Pons (tissue), 1 donor: ENCODE data around the gene NCLN.
"Not testable (repeated sequence)": the region's sequence is repeated elsewhere in the genome, so short reads cannot be mapped to it uniquely, and the experiment has no call there.

Experiments
- DNase-seq: peaks from one replicate; pipeline ENCODE4 v3.0.0-alpha.2; 2016; ENCODE audit warnings: low spot score

NCLN gene

DNA sequence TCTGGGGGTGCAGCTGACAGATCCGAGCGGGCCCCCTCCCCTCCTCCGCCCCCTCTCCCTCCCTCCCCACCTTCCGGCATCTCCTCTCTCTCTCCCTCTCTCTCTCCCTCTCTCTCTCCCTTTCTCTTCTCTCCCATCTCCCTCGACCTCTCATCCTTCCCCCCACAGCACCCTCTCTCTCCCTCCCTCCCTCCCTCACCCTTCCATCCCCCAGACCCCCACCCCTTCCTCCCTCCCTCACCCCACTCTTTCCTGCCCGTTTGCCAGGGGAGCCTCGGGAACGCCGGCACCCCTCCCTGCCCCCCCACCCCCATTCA is 39.4 kb downstream of the NCLN start:
- no peak for DNase-seq

- DNase-seq = no peak
These were observed 40.0 kb downstream of the NCLN start for GRCh38 chr19:3225677-3226093.

DNA sequence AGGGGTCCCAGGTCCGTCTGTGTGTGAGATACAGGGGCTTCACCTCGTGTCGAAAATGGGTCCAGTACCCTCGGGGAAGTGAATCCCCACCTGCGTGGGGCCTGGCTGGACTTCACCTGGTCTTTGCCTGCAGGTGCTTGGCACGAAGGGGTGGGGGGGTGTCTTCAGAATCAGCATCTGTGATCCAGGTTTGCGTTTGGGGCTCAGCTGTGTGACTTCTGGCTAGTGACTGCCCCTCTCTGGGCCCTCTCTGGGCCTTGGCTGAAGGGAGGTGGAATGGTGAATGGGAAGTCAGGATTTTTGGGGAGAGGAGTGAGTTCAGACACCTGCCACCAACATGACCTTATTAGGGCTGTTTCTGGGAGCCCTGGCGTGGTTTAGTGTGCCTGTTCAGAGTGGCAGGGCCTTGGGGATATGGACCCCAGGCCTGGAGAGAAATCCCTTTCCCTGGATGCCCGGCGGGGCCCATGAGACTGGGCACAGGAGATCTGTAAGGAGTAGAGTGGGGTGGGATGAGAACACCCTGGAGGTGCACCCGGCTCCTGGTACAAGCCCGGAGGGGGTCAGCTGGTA is 41.4 kb downstream of the NCLN start:
- no peak for DNase-seq

DNA sequence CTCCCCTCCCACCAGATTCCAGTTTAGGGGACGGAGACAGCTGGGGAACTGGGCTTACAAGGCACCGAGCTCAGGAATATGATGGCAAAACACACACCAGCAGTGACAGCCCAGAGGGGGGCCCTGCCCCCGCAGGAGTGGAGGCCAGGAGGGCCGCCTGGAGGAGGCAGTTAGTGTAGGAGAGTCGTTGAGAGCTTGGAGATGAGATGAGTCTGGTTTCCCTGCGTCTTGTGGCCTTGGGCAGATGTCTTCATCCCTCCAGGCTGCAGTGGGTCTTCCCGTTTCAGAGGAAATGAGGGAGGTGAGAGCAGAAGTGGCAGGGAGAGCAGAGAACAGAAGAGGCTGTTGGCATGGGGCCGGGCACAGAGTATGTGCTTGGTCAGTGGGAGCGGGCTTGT is 43.6 kb downstream of the NCLN start:
- no peak for DNase-seq

- no peak for DNase-seq
These were observed 44.3 kb downstream of the NCLN start for GRCh38 chr19:3229888-3230496.

- DNase-seq = no peak
These were observed 45.6 kb downstream of the NCLN start for GRCh38 chr19:3231288-3231687.

- DNase-seq = no peak
These were observed 47.4 kb downstream of the NCLN start for GRCh38 chr19:3233116-3233515.

- DNase-seq = no peak
These were observed 48.1 kb downstream of the NCLN start for GRCh38 chr19:3233831-3234230.

DNA sequence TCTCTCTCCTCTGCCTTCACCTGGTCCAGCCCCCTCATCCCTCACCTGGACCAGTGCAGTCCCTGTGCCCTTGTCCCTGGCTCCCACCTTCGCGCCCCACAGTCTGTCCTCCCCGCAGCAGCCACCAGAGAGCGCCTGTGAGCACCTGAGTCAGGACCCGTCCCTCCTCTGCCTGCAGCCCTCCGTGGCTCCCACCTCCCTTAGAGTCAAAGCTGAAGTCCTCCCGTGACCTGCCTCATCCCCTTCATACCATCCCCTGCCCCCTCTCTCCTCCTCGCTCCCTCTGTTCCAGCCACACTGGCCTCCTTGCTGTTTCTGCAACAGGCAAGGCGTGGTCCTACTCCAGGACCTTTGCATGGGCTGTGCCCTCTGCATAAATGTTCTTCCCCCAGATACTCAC is 49.1 kb downstream of the NCLN start:
- no peak for DNase-seq

DNA sequence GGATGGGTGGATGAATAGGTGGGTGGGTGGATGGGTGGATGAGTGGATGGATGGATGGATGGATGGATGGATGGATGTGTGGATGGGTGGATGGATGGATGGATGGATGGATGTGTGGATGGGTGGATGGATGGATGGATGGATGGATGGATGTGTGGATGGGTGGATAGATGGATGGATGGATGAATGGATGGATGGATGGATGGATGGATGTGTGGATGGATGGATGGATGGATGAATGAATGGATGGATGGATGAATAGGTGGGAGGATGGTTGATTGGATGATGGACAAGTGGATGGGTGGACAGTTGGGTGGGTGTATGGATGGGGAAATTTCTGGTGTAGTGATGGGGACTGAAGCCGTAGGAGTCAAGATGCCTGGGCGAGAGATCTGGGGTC is 49.9 kb downstream of the NCLN start:
- DNase-seq = not testable (repeated sequence)

GRCh38 chr19:3236272-3236671 is 50.5 kb downstream of the NCLN start:
- no peak for DNase-seq

- DNase-seq = no peak
These were observed 52.4 kb downstream of the NCLN start for GRCh38 chr19:3238066-3238561.

DNA sequence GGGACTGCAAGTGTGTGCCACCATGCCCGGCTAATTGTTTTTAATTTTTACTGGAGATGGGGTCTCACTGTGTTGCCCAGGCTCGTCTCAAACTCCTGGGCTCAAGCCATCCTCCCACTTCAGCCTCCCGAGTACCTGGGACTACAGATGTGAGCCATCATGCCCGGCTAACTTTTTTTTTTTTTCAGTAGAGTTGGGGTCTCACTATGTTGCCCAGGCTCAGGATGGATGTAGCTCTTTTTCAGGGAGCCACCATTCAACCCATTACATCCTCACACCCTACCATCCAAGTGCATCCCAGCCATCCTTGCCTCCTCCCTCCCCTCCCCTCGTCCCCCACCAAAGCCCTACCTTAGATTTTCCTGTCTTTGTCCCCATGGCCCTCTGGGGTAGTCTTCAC is 53.6 kb downstream of the NCLN start:
- DNase-seq = no peak

DNA sequence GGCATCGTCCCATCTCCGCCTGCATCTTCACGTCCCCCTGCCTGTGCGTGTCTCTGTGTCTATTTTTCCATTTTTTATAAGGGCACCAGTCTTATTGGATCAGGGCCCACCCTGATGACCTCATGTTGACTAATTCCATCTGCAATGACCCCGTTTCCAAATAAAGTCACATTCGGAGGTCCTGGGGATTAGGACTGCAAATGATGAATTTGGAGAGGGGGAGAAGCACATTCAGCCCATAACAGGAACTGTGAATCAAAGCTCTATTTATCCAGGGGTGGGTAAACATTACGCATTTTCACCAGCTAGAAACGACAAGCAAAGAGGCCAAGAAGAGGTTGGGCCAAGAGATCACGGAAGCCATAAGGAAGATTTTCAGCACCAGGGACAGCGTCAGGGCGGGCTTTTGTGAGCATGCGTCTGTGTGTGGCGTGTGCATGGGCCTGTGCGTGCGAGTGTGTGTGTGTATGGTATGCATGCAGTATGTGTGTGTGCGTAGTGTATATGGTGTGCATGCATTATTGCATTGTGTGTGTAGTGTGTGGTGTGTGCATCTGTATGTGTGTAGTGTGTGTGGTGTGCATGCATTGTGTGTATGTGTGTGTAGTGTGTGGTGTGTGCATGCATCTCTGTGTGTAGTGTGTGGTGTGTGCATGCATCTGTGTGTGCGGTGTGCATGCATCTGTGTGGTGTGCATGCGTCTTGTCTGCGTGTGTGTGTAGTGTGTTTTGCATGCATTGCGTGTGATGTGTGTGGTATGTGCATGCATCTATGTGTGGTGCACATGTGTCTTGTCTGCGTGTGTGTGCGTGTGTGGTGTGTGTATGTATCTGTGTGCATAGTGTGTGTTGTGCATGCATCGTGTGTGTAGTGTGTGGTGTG is 58.3 kb downstream of the NCLN start:
- no peak for DNase-seq

DNA sequence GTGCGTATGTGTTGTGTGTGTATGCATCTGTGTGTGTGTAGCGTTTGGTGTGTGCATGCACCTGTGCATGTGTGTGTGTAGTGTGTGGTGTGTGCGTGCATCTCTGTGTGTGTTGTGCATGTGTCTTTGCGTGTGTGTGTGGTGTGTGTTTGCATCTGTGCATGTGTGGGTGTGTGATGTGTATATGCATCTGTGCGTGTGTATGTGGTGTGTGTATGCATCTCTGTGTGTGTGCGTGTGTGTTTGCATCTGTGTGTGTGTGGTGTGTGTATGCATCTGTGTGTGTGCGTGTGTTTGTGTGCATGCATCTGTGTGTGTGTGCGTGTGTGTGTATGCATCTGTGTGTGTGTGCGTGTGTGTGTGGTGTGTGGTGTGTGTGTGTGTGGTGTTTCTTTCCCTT is 59.3 kb downstream of the NCLN start:
- no peak for DNase-seq

DNA sequence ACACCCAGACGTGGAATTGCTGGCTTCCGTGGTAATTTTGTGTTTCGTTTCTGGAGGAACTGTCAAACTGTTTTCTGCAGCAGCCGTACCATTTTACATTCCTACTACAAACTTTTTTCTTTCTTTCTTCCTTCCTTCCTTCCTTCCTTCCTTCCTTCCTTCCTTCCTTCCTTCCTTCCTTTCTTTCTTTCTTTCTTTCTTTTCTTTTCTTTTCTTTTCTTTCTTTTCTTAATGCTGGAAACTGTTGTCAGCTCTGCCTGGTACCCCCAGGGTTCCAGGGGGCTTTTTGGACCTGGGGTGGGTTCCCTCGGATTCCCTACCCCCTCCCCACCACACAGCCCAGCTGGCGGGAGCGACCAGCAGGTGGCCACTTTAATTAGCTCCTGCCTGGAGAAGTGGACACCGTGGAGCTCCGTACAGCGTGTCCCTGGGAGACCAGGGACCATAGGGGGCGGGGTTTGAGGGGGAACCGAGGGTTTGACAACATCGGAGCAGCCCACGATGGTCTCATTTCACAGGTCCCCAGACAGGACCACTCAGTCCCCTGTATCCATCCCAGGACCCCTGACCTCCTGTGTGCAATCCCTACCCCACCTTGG is 63.1 kb downstream of the NCLN start:
- no peak for DNase-seq

DNA sequence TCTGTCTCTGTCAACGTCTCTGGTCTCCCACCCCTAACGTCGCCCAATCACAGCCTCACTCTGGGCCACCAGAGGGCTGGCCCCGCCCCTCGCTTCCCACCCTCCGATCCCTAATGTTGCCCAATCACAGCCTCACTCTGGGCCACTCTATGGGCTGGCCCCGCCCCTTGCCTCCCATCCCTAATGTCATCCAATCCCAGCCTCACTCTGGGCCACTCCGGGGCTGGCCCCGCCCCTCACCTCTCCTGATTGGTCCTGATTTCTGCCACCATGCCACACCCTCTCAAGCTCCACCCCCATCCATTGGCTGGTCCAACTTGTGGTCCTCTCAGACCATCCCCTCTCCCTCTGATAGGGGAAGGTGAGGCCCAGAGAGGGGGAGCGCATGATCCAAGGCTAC is 63.7 kb downstream of the NCLN start:
- no peak for DNase-seq

GRCh38 chr19:3250675-3251074 is 64.9 kb downstream of the NCLN start:
- DNase-seq = no peak

GRCh38 chr19:3251229-3251628 is 65.5 kb downstream of the NCLN start:
- DNase-seq = no peak

DNA sequence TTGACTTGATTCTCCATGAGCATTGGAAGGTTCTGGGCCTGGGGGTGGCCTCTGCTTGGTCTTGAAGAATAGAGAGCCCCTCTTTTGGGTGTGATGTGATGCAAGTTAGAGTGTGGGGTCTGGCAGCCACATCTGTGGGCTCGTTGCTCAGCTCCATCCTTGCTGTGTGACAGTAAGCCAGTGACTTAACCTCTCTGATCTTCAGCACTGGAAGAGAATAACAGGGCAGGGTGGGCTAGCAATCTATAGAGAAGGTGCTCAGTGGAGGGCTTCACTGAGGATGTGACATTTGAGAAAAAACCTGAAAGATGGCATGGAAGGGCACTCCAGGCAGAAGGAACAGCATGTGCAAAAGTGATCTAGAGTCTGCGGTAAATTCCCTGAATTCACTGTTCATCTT is 66.9 kb downstream of the NCLN start:
- no peak for DNase-seq

- DNase-seq = no peak
These were observed 67.5 kb downstream of the NCLN start for GRCh38 chr19:3253270-3253669.

DNA sequence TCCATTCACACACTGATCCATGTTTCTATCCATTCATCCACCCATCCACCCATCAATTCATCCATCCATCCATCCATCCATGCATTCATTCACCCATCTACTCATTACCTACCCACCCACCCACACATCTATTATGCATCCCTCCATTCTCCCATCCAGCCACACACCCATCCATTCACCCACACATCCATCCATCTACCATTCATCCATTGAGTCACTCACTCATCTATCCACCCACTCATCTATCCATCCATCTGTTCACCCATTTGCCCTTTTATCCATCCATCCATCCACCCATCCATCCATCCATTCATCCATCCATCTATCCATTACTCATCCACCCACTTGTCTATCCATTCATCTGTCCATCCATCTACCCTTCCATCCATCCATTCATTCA is 68.8 kb downstream of the NCLN start:
- DNase-seq = no peak

DNA sequence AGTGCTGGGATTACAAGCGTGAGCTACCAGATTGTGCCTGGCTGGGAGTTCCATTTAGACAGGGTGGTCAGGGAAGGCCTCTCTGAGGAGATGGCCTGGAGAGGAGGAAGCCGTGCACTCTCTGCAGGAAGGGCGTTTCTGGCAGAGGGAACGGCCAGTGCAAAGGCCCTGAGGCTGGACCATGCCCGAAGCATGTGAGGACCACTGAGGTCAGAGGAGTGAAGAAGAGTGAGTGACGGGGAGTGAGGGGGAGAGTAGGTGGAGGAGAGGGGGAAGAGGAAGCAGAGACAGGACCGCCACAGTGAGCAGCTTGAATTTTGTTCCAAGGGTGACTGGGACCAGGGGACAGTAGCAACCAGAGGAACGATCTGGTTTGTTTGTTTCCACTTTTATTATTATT is 71.3 kb downstream of the NCLN start:
- DNase-seq = no peak
